Esophagus squamous epithelium (tissue), 4 donors: ENCODE measurements around the gene APOL1.

Experiments used
- POLR2A ChIP-seq, 4 donors: fragments of 450-650 bp; IDR thresholded peaks; one replicate each; pipeline ENCODE4 v1.6.1; 2017; ENCODE audit warnings: antibody characterized with exemption in 4 of 4, mild to moderate bottlenecking in 4 of 4, moderate library complexity in 3 of 4
- TF ChIP-seq, protein P1 (sequence below), 6 experiments: fragments of 450-650 bp in 4 of 6; fragments of 200-600 bp in 2 of 6; sonication (generic) in 2 of 6; IDR thresholded peaks; one replicate each; pipeline ENCODE4 v1.5.1; 2016 to 2019; ENCODE audit warnings: antibody characterized with exemption in 6 of 6, mild to moderate bottlenecking in 4 of 6, moderate library complexity in 4 of 6

GRCh38 chr22:36244522-36245391, 8.2 kb upstream of the APOL1 start:
- TF ChIP-seq, protein P1, sequence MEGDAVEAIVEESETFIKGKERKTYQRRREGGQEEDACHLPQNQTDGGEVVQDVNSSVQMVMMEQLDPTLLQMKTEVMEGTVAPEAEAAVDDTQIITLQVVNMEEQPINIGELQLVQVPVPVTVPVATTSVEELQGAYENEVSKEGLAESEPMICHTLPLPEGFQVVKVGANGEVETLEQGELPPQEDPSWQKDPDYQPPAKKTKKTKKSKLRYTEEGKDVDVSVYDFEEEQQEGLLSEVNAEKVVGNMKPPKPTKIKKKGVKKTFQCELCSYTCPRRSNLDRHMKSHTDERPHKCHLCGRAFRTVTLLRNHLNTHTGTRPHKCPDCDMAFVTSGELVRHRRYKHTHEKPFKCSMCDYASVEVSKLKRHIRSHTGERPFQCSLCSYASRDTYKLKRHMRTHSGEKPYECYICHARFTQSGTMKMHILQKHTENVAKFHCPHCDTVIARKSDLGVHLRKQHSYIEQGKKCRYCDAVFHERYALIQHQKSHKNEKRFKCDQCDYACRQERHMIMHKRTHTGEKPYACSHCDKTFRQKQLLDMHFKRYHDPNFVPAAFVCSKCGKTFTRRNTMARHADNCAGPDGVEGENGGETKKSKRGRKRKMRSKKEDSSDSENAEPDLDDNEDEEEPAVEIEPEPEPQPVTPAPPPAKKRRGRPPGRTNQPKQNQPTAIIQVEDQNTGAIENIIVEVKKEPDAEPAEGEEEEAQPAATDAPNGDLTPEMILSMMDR (IDR thresholded peaks at IDR 0.05) = no peak
- no peak for TF ChIP-seq POLR2A (IDR thresholded peaks at IDR 0.05)
